NCI-H2171 treated with DMSO at 0.1 percent for 48 hours (cell line): ENCODE results near the gene GIT2.

Experiments
- DNase-seq: peaks from one replicate; lab custom pipeline; 2025; lab: John Stamatoyannopoulos, UW

Gene GIT2

GRCh38 chr12:109890620-109891170, 105.5 kb downstream of the GIT2 start:
- DNase-seq: no peak

GRCh38 chr12:109888179-109889020, 107.8 kb downstream of the GIT2 start:
- DNase-seq: no peak

GRCh38 chr12:109885616-109886015, 110.6 kb downstream of the GIT2 start:
- DNase-seq: no peak

GRCh38 chr12:109883461-109883860, 112.7 kb downstream of the GIT2 start:
- DNase-seq: no peak

- DNase-seq: no peak
Observed at GRCh38 chr12:109881752-109882151, 114.4 kb downstream of the GIT2 start.

- DNase-seq: no peak
Observed at GRCh38 chr12:109880938-109881337, 115.2 kb downstream of the GIT2 start.

GRCh38 chr12:109880043-109880931, 115.9 kb downstream of the GIT2 start, which contains the start of gene GLTP:
Gene GLTP, minus strand, starts transcription at chr12:109880541. Its CDS starts 167 bp downstream, at chr12:109880374.
- peak; percentile 82 for DNase-seq
